SKM-1 treated with dmso at 0.1 percent for 144 hours (cell line): ENCODE data around the gene BRF1.

ENCODE experiments used
- DNase-seq: peaks from one replicate; lab custom pipeline; 2025; ENCODE audit not compliant: unreplicated experiment; lab: John Stamatoyannopoulos, UW

Gene BRF1

GRCh38 chr14:105161964-105162668 is 138.7 kb downstream of the BRF1 start:
- no peak for DNase-seq

- no peak for DNase-seq
Measured at GRCh38 chr14:105161309-105161708, 139.5 kb downstream of the BRF1 start.

- DNase-seq, result no peak
Measured at GRCh38 chr14:105160776-105161175, 140.0 kb downstream of the BRF1 start.

- DNase-seq, result no peak
Measured at GRCh38 chr14:105159344-105159743, 141.5 kb downstream of the BRF1 start.
